Measurements from ENCODE around the gene LBP. TPM values are rescaled to one million over a fixed set of nuclear protein-coding genes. Genes with fewer than 3 reads are reported as not detected.
A peak's percentile ranks its signal among the peaks of the same experiment; 100 is the strongest.

The LBP gene
- total and polyA plus RNA-seq, 3 experiments from 2014 or later, result not detected

- H3K9me3 Mint-ChIP-seq, result no peaks in the 10 kb centered on the region
- Histone ChIP-seq H3K4me3 (ENCODE audit: low read length) (no peak overlapping the region), H3K27me3 (ENCODE audit: insufficient read depth, low read length, poor library complexity, severe bottlenecking) (no peaks in the 10 kb centered on the region), H3K9me3 (ENCODE audit: low read length) (no peaks in the 10 kb centered on the region), H3K36me3 (ENCODE audit: insufficient read depth, low read length) (no peaks in the 10 kb centered on the region), H3K27ac (ENCODE audit: low read depth, low read length) (no peak overlapping the region), H3K4me1 (ENCODE audit: insufficient read depth, low read length) (no peaks in the 10 kb centered on the region)
- POLR2A ChIA-PET, result no interaction called here
- no peak overlapping the region for H3K4me3 Mint-ChIP-seq
- DNase-seq, result no peak
- peaks cover 0 to 2% of the 10 kb centered on the region in 2 donors for H3K27me3 Mint-ChIP-seq
- H3K27ac Mint-ChIP-seq, result peak overlapping the region in 1 of 8 donors; percentile 38
- peaks cover 21 to 85% (median 26%) of the 10 kb centered on the region in 3 donors for H3K36me3 Mint-ChIP-seq
- no peaks in the 10 kb centered on the region for H3K4me1 Mint-ChIP-seq
- CTCF ChIA-PET, result no interaction called here
Measured at GRCh38 chr20:38414769-38415450, 68.6 kb downstream of the LBP start.

- peak overlapping the region in 3 of 8 donors; percentile 11 to 73 (median 26) for H3K27ac Mint-ChIP-seq
- no peak for DNase-seq
- POLR2A ChIA-PET, result no interaction called here
- peaks cover 22% of the 10 kb centered on the region for H3K36me3 ChIP-seq (ENCODE audit: insufficient read depth, low read length)
- H3K9me3 Mint-ChIP-seq, result no peaks in the 10 kb centered on the region
- no peak overlapping the region for H3K4me3 ChIP-seq (ENCODE audit: low read length)
- H3K36me3 Mint-ChIP-seq, result peaks cover 22 to 91% (median 44%) of the 10 kb centered on the region in 3 donors
- H3K4me1 ChIP-seq (ENCODE audit: insufficient read depth, low read length), result no peaks in the 10 kb centered on the region
- peaks cover 0 to 12% (median 2%) of the 10 kb centered on the region in 3 donors for H3K4me1 Mint-ChIP-seq
- CTCF ChIA-PET, result interaction anchor here (0.7 kb wide), 1 partner anchor 587 kb away, joined by 4 read pairs; no protein-coding TSS in a partner anchor
- H3K27ac ChIP-seq (ENCODE audit: low read depth, low read length), result no peak overlapping the region
- H3K27me3 Mint-ChIP-seq, result peaks cover 0 to 3% of the 10 kb centered on the region in 2 donors
- no peaks in the 10 kb centered on the region for H3K9me3 ChIP-seq (ENCODE audit: low read length)
- no peaks in the 10 kb centered on the region for H3K27me3 ChIP-seq (ENCODE audit: insufficient read depth, low read length, poor library complexity, severe bottlenecking)
- no peak overlapping the region for H3K4me3 Mint-ChIP-seq
Measured at GRCh38 chr20:38418509-38419204, 72.4 kb downstream of the LBP start.

DNA sequence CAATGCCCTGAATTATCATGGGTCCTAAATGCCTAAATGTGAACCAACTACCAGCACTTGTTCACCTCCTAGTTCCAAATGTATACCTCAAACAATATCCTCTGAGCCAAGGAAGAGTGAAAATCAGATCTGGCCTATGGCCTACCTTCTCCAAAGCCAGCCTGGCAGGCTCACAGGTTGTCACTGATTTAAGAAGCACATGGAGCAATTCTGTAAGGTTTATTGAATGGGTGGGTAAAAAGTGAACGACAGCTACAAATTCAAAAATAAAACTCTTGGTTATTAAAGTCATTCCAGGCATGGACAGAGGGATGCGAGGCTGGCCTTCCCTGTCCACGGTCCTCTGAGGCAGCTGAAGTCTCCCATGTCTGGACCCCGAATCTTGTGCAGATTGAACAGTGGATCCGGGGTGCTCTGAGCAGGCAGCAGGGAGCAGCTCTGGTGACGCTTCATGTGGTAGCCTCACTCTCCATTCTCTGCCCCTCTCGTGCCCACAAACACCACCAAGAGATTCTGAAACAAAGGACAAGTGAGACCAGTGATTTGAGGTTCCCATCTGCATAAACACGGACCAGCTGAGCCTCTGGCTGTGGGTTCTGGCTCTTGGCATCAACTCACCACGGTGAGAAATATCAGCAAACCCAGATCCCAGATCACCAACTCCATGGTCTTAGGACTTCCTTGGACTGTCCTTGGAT is 74.3 kb downstream of the LBP start:
- peaks cover 0 to 3% of the 10 kb centered on the region in 2 donors for H3K27me3 Mint-ChIP-seq
- no peak overlapping the region for H3K4me3 ChIP-seq (ENCODE audit: low read length)
- H3K27me3 ChIP-seq (ENCODE audit: insufficient read depth, low read length, poor library complexity, severe bottlenecking), result no peaks in the 10 kb centered on the region
- no peak overlapping the region for H3K4me3 Mint-ChIP-seq
- H3K4me1 Mint-ChIP-seq, result peaks cover 2 to 24% (median 10%) of the 10 kb centered on the region in 3 donors
- DNase-seq, result no peak
- ChIA-PET CTCF (no interaction called here), POLR2A (no interaction called here)
- H3K9me3 Mint-ChIP-seq, result no peaks in the 10 kb centered on the region
- peaks cover 36% of the 10 kb centered on the region for H3K36me3 ChIP-seq (ENCODE audit: insufficient read depth, low read length)
- H3K27ac ChIP-seq (ENCODE audit: low read depth, low read length), result no peak overlapping the region
- peaks cover 17 to 90% (median 40%) of the 10 kb centered on the region in 3 donors for H3K36me3 Mint-ChIP-seq
- H3K4me1 ChIP-seq (ENCODE audit: insufficient read depth, low read length), result no peaks in the 10 kb centered on the region
- H3K27ac Mint-ChIP-seq, result peak overlapping the region in 2 of 8 donors; percentile 37 to 73
- H3K9me3 ChIP-seq (ENCODE audit: low read length), result no peaks in the 10 kb centered on the region

GRCh38 chr20:38421915-38422314 is 75.6 kb downstream of the LBP start:
- Mint-ChIP-seq H3K36me3 (peaks cover 7 to 91% (median 35%) of the 10 kb centered on the region in 3 donors), H3K27me3 (peaks cover 0 to 2% of the 10 kb centered on the region in 2 donors), H3K9me3 (no peaks in the 10 kb centered on the region), H3K4me1 (peaks cover 5 to 27% (median 17%) of the 10 kb centered on the region in 3 donors), H3K27ac (peak overlapping the region in 2 of 8 donors; percentile 2 to 13), H3K4me3 (no peak overlapping the region)
- DNase-seq, result no peak
- CTCF ChIA-PET, result no interaction called here
- Histone ChIP-seq H3K27me3 (ENCODE audit: insufficient read depth, low read length, poor library complexity, severe bottlenecking) (no peaks in the 10 kb centered on the region), H3K9me3 (ENCODE audit: low read length) (no peaks in the 10 kb centered on the region), H3K4me1 (ENCODE audit: insufficient read depth, low read length) (no peaks in the 10 kb centered on the region), H3K27ac (ENCODE audit: low read depth, low read length) (no peak overlapping the region), H3K36me3 (ENCODE audit: insufficient read depth, low read length) (peaks cover 50% of the 10 kb centered on the region), H3K4me3 (ENCODE audit: low read length) (no peak overlapping the region)
- POLR2A ChIA-PET, result no interaction called here

DNA sequence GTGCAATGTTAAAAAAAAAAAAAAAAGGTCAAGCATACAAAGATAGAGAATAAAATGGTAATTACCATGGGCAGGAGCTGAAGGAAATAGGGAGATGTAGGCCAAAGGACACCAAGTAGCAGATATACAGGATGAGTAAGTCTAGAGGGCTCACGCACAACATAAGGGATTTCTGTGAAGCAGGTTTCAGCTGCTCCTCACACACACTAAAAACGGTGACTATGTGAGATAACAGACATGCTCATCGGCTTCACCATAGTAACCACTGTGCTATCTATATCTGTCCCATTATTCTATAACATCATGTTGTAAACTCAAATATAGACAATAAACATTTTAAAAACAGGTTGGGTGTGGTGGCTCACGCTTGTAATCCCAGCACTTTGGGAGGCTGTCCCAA is 77.3 kb downstream of the LBP start:
- H3K36me3 ChIP-seq (ENCODE audit: insufficient read depth, low read length), result peaks cover 66% of the 10 kb centered on the region
- no peak overlapping the region for H3K4me3 ChIP-seq (ENCODE audit: low read length)
- H3K4me1 ChIP-seq (ENCODE audit: insufficient read depth, low read length), result no peaks in the 10 kb centered on the region
- no peak for DNase-seq
- POLR2A ChIA-PET, result no interaction called here
- no peaks in the 10 kb centered on the region for H3K9me3 ChIP-seq (ENCODE audit: low read length)
- CTCF ChIA-PET, result interaction anchor here (1.6 kb wide), 1 partner anchor 12 kb away, joined by 6 read pairs; the partner anchor contains the start of gene SNHG17
- Mint-ChIP-seq H3K36me3 (peaks cover 7 to 97% (median 38%) of the 10 kb centered on the region in 3 donors), H3K27me3 (peaks cover 0 to 2% of the 10 kb centered on the region in 2 donors), H3K27ac (peak overlapping the region in 2 of 8 donors; percentile 9 to 77), H3K4me3 (no peak overlapping the region), H3K4me1 (peaks cover 12 to 35% (median 30%) of the 10 kb centered on the region in 3 donors), H3K9me3 (no peaks in the 10 kb centered on the region)
- no peak overlapping the region for H3K27ac ChIP-seq (ENCODE audit: low read depth, low read length)
- no peaks in the 10 kb centered on the region for H3K27me3 ChIP-seq (ENCODE audit: insufficient read depth, low read length, poor library complexity, severe bottlenecking)

- DNase-seq, result no peak
- no peak overlapping the region for H3K4me3 Mint-ChIP-seq
- no peaks in the 10 kb centered on the region for H3K9me3 Mint-ChIP-seq
- peak overlapping the region in 3 of 8 donors; percentile 19 to 81 (median 22) for H3K27ac Mint-ChIP-seq
- Histone ChIP-seq H3K4me1 (ENCODE audit: insufficient read depth, low read length) (no peaks in the 10 kb centered on the region), H3K27me3 (ENCODE audit: insufficient read depth, low read length, poor library complexity, severe bottlenecking) (no peaks in the 10 kb centered on the region), H3K27ac (ENCODE audit: low read depth, low read length) (no peak overlapping the region), H3K36me3 (ENCODE audit: insufficient read depth, low read length) (peaks cover 74% of the 10 kb centered on the region), H3K9me3 (ENCODE audit: low read length) (no peaks in the 10 kb centered on the region), H3K4me3 (ENCODE audit: low read length) (no peak overlapping the region)
- ChIA-PET CTCF (interaction anchor here (0.7 to 1.6 kb wide), 2 partner anchors 11 to 22 kb away, joined by 3 to 6 read pairs; partner anchors contain the start of gene SNHG17), POLR2A (no interaction called here)
- peaks cover 0 to 2% of the 10 kb centered on the region in 2 donors for H3K27me3 Mint-ChIP-seq
- peaks cover 12 to 41% (median 39%) of the 10 kb centered on the region in 3 donors for H3K4me1 Mint-ChIP-seq
- peaks cover 7 to 98% (median 43%) of the 10 kb centered on the region in 3 donors for H3K36me3 Mint-ChIP-seq
Measured at GRCh38 chr20:38424401-38424800, 78.1 kb downstream of the LBP start.

GRCh38 chr20:38426006-38426897 is 80.0 kb downstream of the LBP start:
- Histone ChIP-seq H3K27ac (ENCODE audit: low read depth, low read length) (no peak overlapping the region), H3K36me3 (ENCODE audit: insufficient read depth, low read length) (peaks cover 77% of the 10 kb centered on the region), H3K27me3 (ENCODE audit: insufficient read depth, low read length, poor library complexity, severe bottlenecking) (no peaks in the 10 kb centered on the region), H3K4me1 (ENCODE audit: insufficient read depth, low read length) (no peaks in the 10 kb centered on the region), H3K4me3 (ENCODE audit: low read length) (no peak overlapping the region), H3K9me3 (ENCODE audit: low read length) (no peaks in the 10 kb centered on the region)
- CTCF ChIA-PET, result interaction anchor here (1.0 kb wide), 1 partner anchor 9 kb away, joined by 3 read pairs; the partner anchor contains the start of gene SNHG17
- POLR2A ChIA-PET, result no interaction called here
- H3K4me1 Mint-ChIP-seq, result peaks cover 14 to 50% (median 49%) of the 10 kb centered on the region in 3 donors
- no peak for DNase-seq
- H3K4me3 Mint-ChIP-seq, result peak overlapping the region in 1 of 7 donors; percentile 43
- peaks cover 3 to 93% (median 33%) of the 10 kb centered on the region in 3 donors for H3K36me3 Mint-ChIP-seq
- H3K27me3 Mint-ChIP-seq, result peaks cover 0 to 2% of the 10 kb centered on the region in 2 donors
- no peaks in the 10 kb centered on the region for H3K9me3 Mint-ChIP-seq
- peak overlapping the region in 7 of 8 donors; percentile 6 to 82 (median 48) for H3K27ac Mint-ChIP-seq

Data from CD8-positive, alpha-beta memory T cell (primary cell).